Aorta (tissue), 5 donors: Measurements from ENCODE around the gene EVL. TPM values are rescaled to one million over a fixed set of nuclear protein-coding genes. Genes with fewer than 3 reads are reported as not detected.

Source experiments
- ATAC-seq: fragments of 200-7000 bp; cut with Tn5 transposase; one replicate; pipeline ENCODE4 v1.9.1; 2022; ENCODE audit warnings: moderate library complexity; ENCODE audit not compliant: low FRiP score
- DNase-seq, 2 donors: peaks; one replicate each; pipeline ENCODE4 v3.0.0-alpha.2; 2020
- H3K27ac ChIP-seq, 2 donors: one replicate each; pipeline ENCODE4 v1.5.1; 2013; ENCODE audit warnings: low read length in 2 of 2, mild to moderate bottlenecking in 2 of 2, moderate library complexity in 2 of 2, control low read depth in 1 of 2, inconsistent platforms in 1 of 2, low read depth in 1 of 2
- H3K27me3 ChIP-seq, 2 donors: one replicate each; pipeline ENCODE4 v1.6.1; 2013; ENCODE audit warnings: control low read depth in 1 of 2, low read length in 1 of 2, mild to moderate bottlenecking in 1 of 2, moderate library complexity in 1 of 2; ENCODE audit not compliant: insufficient read depth in 2 of 2, control insufficient read depth in 1 of 2
- H3K36me3 ChIP-seq, 2 donors: one replicate each; pipeline ENCODE4 v1.6.1; 2013; ENCODE audit warnings: control low read depth in 1 of 2, low read length in 1 of 2, mild to moderate bottlenecking in 1 of 2; ENCODE audit not compliant: insufficient read depth in 2 of 2, control insufficient read depth in 1 of 2
- H3K4me1 ChIP-seq, 2 donors: one replicate each; pipeline ENCODE4 v1.6.1; 2013; ENCODE audit warnings: low read length in 2 of 2, control low read depth in 1 of 2, mild to moderate bottlenecking in 1 of 2, moderate library complexity in 1 of 2; ENCODE audit not compliant: insufficient read depth in 2 of 2, control insufficient read depth in 1 of 2
- H3K4me3 ChIP-seq, 2 donors: one replicate each; pipeline ENCODE4 v1.5.1; 2013; ENCODE audit warnings: low read length in 2 of 2, control low read depth in 1 of 2, mild to moderate bottlenecking in 1 of 2
- H3K9me3 ChIP-seq: one replicate; pipeline ENCODE4 v1.6.1; 2013; ENCODE audit warnings: mild to moderate bottlenecking, low read length; ENCODE audit not compliant: control insufficient read depth
- WGBS, 2 donors: extraction: QIAGEN DNeasy Blood & Tissue Kit; methylation state at CpG; one replicate each; pipeline ENCODE4 v1.1.7; 2013; 5-methylcytosine and 5-hydroxymethylcytosine counted together
- intact Hi-C, 2 donors: fragments of 100-400 bp; cut with DNase I; formaldehyde crosslinking; loops; one replicate each; pipeline versions ENCODE4 v1.14.2 to v1.15.0; 2022
- polyA plus RNA-seq, 2 donors: library from polyadenylated mRNA; stranded (reverse); fragments of 200-250 nt; gene quantifications; one replicate each; pipeline ENCODE4 v1.2.3, GENCODE V29; 2013
- total RNA-seq, 2 donors: library from RNA; stranded (reverse); fragmentation: NEBNext Ultra II Directional; extraction: Animal tissue kit (Norgen Biotek cat#: 25700); gene quantifications; one replicate each; pipeline ENCODE4 v1.2.1, GENCODE V29; 2021
- donor health status: healthy with polysubstance abuse.
- donor health status: Bipolar disorder and iron deficiency.
- donor health status: DM: no; HTN: no; CAD: no.
- donor health status: DM: no; HTN: no; CAD: no.
- donor health status: DM: yes; HTN: yes; CAD: no.

The EVL gene
- total and polyA plus RNA-seq, 4 donors: 21.3 to 133 (median 55.7) TPM

DNA sequence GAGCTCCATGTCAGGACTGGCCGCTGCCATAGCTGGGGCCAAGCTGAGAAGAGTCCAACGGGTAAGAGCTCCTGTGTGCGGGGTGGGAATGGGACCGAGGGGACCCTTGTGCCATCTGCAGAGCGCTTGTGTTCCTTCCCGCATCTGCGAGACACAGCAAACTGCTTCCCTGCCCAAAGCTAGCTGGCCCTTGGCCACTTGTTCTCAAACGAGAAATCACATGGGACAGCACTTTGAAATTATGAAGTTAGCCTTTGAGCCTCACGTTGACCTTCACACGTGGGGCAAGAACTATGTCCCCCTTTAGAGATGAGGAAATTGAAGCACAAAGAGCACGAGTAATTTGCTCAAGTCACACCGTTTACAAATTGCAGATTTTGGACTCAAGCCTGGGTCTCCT is 63.5 kb downstream of the EVL start:
- DNase-seq (no peak), ATAC-seq (no peak)
- 79 to 86% methylated on average over 12 of the region's 12 CpGs for WGBS, 2 donors
- Histone ChIP-seq H3K27ac (no peak overlapping the region), H3K9me3 (no peaks in the 10 kb centered on the region), H3K27me3 (no peaks in the 10 kb centered on the region), H3K36me3 (no peaks in the 10 kb centered on the region), H3K4me1 (no peaks in the 10 kb centered on the region), H3K4me3 (no peak overlapping the region)
- intact Hi-C loops: no loop called here

DNA sequence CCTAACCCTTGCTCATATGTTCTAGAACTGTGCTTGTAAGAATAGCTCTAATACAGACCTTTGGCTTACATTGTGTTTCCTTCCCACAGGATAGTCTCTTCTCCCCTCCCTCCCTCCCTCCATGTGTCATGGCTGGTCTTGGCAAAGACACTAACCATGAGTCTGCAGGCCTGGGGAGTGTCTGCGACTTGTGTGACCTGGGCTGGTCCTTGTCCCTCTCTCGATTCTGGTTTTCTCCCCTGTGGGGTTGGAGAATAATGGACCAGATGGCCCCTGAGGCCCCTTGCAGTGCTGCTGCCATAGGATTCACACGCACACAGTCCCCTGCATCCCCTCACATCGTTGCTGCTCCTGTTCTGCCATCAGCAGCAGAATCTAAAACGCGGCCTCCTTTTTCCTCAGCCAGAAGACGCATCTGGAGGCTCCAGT is 64.0 kb downstream of the EVL start:
- no peak for ATAC-seq
- H3K4me3 ChIP-seq: no peak overlapping the region
- H3K4me1 ChIP-seq: no peaks in the 10 kb centered on the region
- H3K36me3 ChIP-seq: no peaks in the 10 kb centered on the region
- no peaks in the 10 kb centered on the region for H3K9me3 ChIP-seq
- H3K27me3 ChIP-seq: no peaks in the 10 kb centered on the region
- H3K27ac ChIP-seq: no peak overlapping the region
- 82 to 89% methylated on average over 7 of the region's 7 CpGs for WGBS, 2 donors
- intact Hi-C loops: no loop called here
- DNase-seq: no peak

DNA sequence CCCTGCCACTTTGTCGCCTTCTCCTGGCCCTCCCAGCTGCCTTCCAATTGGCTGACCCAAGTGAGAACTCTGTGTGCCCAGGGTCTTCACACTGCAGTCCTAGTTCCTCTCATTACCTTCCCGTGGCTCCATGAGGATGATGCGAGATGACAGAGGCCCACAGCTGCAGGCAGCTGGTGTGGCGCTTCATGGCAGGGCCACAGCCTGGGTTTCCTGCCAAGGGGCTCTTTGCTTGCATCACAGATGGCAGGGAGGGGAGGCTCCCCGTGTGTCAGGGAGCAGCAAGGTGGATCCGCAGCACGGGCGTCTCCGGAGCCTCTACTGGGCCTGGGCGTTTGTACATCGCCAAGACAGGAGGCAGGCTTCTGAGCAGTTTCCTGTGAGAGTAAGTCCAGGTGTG is 65.3 kb downstream of the EVL start:
- Histone ChIP-seq H3K27me3 (no peaks in the 10 kb centered on the region), H3K4me3 (no peak overlapping the region), H3K9me3 (no peaks in the 10 kb centered on the region), H3K36me3 (no peaks in the 10 kb centered on the region), H3K27ac (no peak overlapping the region), H3K4me1 (no peaks in the 10 kb centered on the region)
- 85 to 90% methylated on average over 11 of the region's 11 CpGs for WGBS, 2 donors
- ATAC-seq (no peak), DNase-seq (no peak)
- intact Hi-C loops: no loop called here

DNA sequence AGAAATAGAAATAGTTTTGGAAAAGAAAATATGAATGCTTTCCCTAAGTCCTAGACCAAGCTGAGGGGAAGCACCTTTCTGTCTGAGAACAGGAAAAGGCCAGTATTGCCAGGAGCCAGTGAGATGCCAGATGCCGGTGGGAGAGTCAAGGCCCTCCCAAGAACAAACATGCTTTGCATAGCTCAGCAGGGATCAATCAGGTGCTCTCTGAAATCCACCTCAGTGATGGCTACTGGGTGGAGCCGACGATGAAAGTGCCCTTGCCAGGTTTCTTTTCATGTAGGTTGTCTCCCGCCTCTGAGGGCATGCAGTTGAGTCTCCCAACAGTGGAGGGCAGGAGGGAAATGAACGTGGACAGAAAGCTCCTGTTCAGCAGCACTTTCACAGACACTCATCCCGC is 66.0 kb downstream of the EVL start:
- H3K36me3 ChIP-seq: no peaks in the 10 kb centered on the region
- ATAC-seq (no peak), DNase-seq (no peak)
- no peaks in the 10 kb centered on the region for H3K4me1 ChIP-seq
- no peak overlapping the region for H3K4me3 ChIP-seq
- no peak overlapping the region for H3K27ac ChIP-seq
- 84 to 87% methylated on average over 6 of the region's 6 CpGs for WGBS, 2 donors
- H3K9me3 ChIP-seq: no peaks in the 10 kb centered on the region
- H3K27me3 ChIP-seq: no peaks in the 10 kb centered on the region
- intact Hi-C loops: no loop called here

- peak; percentile 36 for ATAC-seq
- Histone ChIP-seq H3K27ac (no peak overlapping the region), H3K4me1 (no peaks in the 10 kb centered on the region), H3K4me3 (no peak overlapping the region), H3K9me3 (no peaks in the 10 kb centered on the region), H3K27me3 (no peaks in the 10 kb centered on the region), H3K36me3 (no peaks in the 10 kb centered on the region)
- WGBS, 2 donors: 83 to 84% methylated on average over 25 of the region's 25 CpGs
- peak in 1 of 2 donors; percentile 84 for DNase-seq
- intact Hi-C loops: no loop called here
Measured at GRCh38 chr14:100132161-100132902, 67.1 kb downstream of the EVL start.

- DNase-seq: no peak
- Histone ChIP-seq H3K4me3 (no peak overlapping the region), H3K9me3 (no peaks in the 10 kb centered on the region), H3K36me3 (no peaks in the 10 kb centered on the region), H3K4me1 (no peaks in the 10 kb centered on the region), H3K27me3 (no peaks in the 10 kb centered on the region), H3K27ac (no peak overlapping the region)
- intact Hi-C loops: no loop called here
- ATAC-seq: peak; percentile 3
- 84 to 88% methylated on average over 12 of the region's 12 CpGs for WGBS, 2 donors
Measured at GRCh38 chr14:100132903-100133510, 67.8 kb downstream of the EVL start.

DNA sequence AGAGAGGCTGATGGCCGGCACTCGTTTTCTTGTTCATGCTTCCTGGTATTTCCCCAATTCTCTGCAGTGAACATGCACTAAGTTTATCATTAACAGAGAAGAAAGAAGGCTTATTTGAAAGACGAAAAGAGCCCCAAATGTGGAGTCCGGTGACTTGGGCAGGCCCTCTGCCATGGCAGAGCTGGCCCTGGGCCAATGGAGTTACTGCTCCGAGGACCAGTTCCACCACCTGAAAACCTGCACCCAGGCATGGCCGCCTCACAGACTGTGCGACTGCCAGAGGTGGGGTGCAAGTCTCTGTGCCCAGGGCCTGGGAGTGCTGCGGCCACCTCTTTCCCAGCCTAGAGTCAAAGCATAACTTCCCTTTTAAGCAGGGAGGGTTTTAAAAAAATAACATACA is 69.4 kb downstream of the EVL start:
- Histone ChIP-seq H3K27me3 (no peaks in the 10 kb centered on the region), H3K27ac (no peak overlapping the region), H3K9me3 (no peaks in the 10 kb centered on the region), H3K4me3 (no peak overlapping the region), H3K36me3 (no peaks in the 10 kb centered on the region), H3K4me1 (no peaks in the 10 kb centered on the region)
- intact Hi-C loops: no loop called here
- 91 to 93% methylated on average over 8 of the region's 8 CpGs for WGBS, 2 donors
- ATAC-seq: no peak
- no peak for DNase-seq

DNA sequence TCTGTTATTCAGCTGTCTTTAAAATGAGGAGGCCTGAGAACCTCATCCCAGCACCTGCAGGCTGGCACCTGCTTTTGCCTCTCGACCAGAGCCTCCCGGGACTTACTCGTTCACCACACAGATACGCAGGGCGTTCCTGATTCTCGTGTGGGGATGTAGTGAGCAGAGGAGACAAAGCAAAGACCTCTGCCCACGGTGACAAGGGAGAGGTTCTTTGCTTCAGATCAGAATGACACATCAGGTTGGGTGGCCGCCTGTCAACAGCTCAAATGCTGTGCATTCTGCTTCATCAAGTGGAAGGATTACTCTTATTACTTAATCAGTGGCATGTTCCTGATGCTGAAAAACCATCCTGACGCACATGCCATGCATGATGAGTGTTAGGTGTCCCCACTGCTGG is 69.9 kb downstream of the EVL start:
- no peaks in the 10 kb centered on the region for H3K4me1 ChIP-seq
- intact Hi-C loops: no loop called here
- no peaks in the 10 kb centered on the region for H3K36me3 ChIP-seq
- WGBS, 2 donors: 93 to 94% methylated on average over 9 of the region's 9 CpGs
- H3K27me3 ChIP-seq: no peaks in the 10 kb centered on the region
- no peak overlapping the region for H3K4me3 ChIP-seq
- ATAC-seq: no peak
- H3K27ac ChIP-seq: no peak overlapping the region
- no peak for DNase-seq
- H3K9me3 ChIP-seq: no peaks in the 10 kb centered on the region

GRCh38 chr14:100135784-100136183 is 70.6 kb downstream of the EVL start:
- Histone ChIP-seq H3K4me1 (no peaks in the 10 kb centered on the region), H3K27me3 (no peaks in the 10 kb centered on the region), H3K4me3 (no peak overlapping the region), H3K27ac (no peak overlapping the region), H3K9me3 (no peaks in the 10 kb centered on the region), H3K36me3 (no peaks in the 10 kb centered on the region)
- DNase-seq (no peak), ATAC-seq (no peak)
- WGBS, 2 donors: 86 to 91% methylated on average over 5 of the region's 5 CpGs
- intact Hi-C loops: no loop called here
